ENCODE measurements around the gene TRMT61A.

The TRMT61A gene

DNA sequence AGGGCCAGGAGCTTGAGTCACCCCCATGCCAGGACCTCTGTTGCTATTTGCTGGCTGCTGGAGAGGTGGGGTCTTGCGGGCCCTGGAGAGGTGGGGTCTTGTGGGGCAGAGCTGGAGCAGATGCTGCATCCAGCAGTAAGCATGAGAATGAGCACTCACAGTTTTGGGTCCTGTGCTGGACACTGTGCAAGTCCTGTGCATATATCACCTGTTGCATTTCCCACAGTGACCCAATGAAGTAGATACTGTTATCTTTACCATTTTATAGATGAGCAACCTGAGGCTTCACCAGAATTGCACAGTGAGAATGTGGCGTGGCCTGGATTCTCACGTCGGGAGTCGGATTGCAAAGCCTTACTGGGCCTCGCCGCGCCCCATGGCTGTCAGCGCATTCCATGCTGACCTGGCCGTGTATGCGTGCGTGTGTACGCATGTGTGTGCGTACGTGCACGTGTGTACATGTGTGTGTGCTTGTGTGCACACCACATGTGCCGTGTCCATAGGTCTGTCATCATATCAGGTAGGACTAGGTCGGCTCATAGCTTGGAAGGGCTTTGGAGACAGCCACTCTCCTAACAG is 45.8 kb downstream of the TRMT61A start:
- DNase-seq, result no peak

DNA sequence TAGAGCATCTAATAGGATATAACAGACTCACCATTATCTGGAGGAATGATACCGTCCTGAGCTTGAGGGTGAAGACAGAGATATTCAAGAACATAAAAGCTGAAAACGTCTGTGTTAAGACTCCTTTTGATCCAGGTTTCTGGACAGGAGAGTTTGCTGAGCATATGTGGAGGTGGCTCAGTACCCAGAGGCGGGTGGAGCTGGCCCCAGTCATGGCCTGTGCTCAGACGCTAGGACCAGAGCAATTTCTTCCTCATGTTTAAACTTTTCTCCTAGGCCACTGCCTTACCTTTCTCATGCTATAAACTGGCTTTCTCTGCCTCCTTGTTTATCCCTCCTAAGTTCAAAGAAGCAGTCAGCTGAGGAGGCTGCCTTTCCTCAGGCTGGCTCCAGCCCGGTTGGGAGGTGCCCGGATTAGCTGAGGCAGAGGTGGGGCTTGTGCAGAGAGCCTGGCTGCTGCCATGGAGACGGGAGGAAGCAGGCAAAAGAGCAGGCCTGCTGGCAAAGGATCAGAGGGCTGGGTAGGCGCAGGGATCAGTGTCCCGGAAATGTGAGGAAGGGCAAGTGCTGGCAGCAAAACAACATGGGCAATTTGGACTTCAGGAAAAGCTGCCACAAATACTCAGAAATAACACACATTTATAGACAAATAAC is 47.5 kb downstream of the TRMT61A start:
- DNase-seq, result no peak

- no peak for DNase-seq
These were observed 49.5 kb downstream of the TRMT61A start for GRCh38 chr14:103578401-103579075.

GRCh38 chr14:103581206-103581605 is 52.2 kb downstream of the TRMT61A start:
- DNase-seq, result no peak

- DNase-seq, result no peak
These were observed 53.1 kb downstream of the TRMT61A start for GRCh38 chr14:103581954-103582703.

DNA sequence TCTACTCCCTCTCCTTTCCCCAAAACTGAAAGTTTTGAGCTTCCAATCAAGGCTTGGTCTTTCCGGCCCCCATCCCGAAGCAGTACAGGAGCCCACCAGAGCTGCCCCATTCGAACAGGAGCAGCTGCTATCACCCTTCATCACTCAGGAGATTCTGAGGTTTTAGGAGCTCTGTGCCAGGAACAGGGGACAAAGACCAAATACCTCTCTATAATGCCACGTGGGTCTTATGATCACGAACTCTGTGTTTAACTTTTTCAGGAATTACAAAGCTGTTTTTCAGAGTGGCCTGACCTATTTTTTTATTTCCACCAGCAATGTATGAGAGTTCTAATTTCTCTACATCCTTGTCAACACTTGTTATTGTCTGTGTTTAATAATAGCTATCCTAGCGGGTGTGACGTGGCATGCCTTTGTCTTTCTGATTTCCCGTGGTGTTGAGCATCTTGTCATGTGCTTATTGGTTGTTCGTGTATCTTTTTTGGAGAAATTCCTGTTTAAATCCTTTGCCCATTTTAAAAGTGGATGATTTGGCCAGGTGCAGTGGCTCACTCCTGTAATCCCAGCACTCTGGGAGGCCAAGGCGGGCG is 55.4 kb downstream of the TRMT61A start:
- no peak for DNase-seq
